Trophoblast cell (in vitro differentiated cells and primary cell): ENCODE data around the gene CBLC.
A peak's percentile ranks its signal among the peaks of the same experiment; 100 is the strongest.

Experiments used
- DNase-seq, 2 donors: peaks; one replicate each; pipeline ENCODE4 v3.0.0-alpha.2; 2016
- H2AFZ ChIP-seq: 2 replicates; pipeline ENCODE4 v1.6.1; 2013; ENCODE audit warnings: low read length, moderate library complexity, mild to moderate bottlenecking; ENCODE audit not compliant: insufficient read depth, poor library complexity
- H2AK5ac ChIP-seq: 2 replicates; pipeline ENCODE4 v1.6.1; 2013; ENCODE audit warnings: mild to moderate bottlenecking, low read length
- H2BK120ac ChIP-seq: 2 replicates; pipeline ENCODE4 v1.6.1; 2013; ENCODE audit warnings: low read length, mild to moderate bottlenecking, moderate library complexity; ENCODE audit not compliant: insufficient read depth, poor library complexity
- H2BK12ac ChIP-seq: 2 replicates; pipeline ENCODE4 v1.6.1; 2013; ENCODE audit warnings: mild to moderate bottlenecking, low read length, moderate library complexity
- H2BK5ac ChIP-seq: 2 replicates; pipeline ENCODE4 v1.6.1; 2013; ENCODE audit warnings: low read length, low read depth, moderate library complexity, mild to moderate bottlenecking; ENCODE audit not compliant: poor library complexity
- H3K14ac ChIP-seq: 2 replicates; pipeline ENCODE4 v1.6.1; 2013; ENCODE audit warnings: mild to moderate bottlenecking, low read length
- H3K18ac ChIP-seq: 2 replicates; pipeline ENCODE4 v1.6.1; 2013; ENCODE audit warnings: mild to moderate bottlenecking, low read length
- H3K23ac ChIP-seq: 2 replicates; pipeline ENCODE4 v1.6.1; 2013; ENCODE audit warnings: low read length
- H3K27ac ChIP-seq: 2 replicates; pipeline ENCODE4 v1.5.1; 2013; ENCODE audit warnings: low read depth, mild to moderate bottlenecking, inconsistent platforms, low read length, moderate library complexity
- H3K27me3 ChIP-seq: 2 replicates; pipeline ENCODE4 v1.6.1; 2013; ENCODE audit warnings: inconsistent platforms, mild to moderate bottlenecking, low read length, moderate library complexity; ENCODE audit not compliant: insufficient read depth
- H3K36me3 ChIP-seq, 2 experiments: 1 replicate in 1 of 2; 2 replicates in 1 of 2; pipeline ENCODE4 v1.6.1; 2013; ENCODE audit warnings: low read length in 2 of 2, mild to moderate bottlenecking in 2 of 2, moderate library complexity in 1 of 2; ENCODE audit not compliant: insufficient read depth in 2 of 2, control insufficient read depth in 1 of 2
- H3K4ac ChIP-seq: 2 replicates; pipeline ENCODE4 v1.6.1; 2013; ENCODE audit warnings: low read depth, mild to moderate bottlenecking, low read length, moderate library complexity
- H3K4me1 ChIP-seq, 2 experiments: 1 replicate in 1 of 2; 2 replicates in 1 of 2; pipeline ENCODE4 v1.6.1; 2013; ENCODE audit warnings: low read length in 2 of 2, mild to moderate bottlenecking in 2 of 2, moderate library complexity in 1 of 2; ENCODE audit not compliant: insufficient read depth in 2 of 2, control insufficient read depth in 1 of 2
- H3K4me2 ChIP-seq: 2 replicates; pipeline ENCODE4 v1.6.1; 2013; ENCODE audit warnings: inconsistent platforms, mild to moderate bottlenecking, low read length, moderate library complexity
- H3K4me3 ChIP-seq: 2 replicates; pipeline ENCODE4 v1.5.1; 2013; ENCODE audit warnings: mild to moderate bottlenecking, low read depth, low read length, inconsistent platforms
- H3K79me1 ChIP-seq: one replicate; pipeline ENCODE4 v1.6.1; 2013; ENCODE audit warnings: low read length
- H3K79me2 ChIP-seq: 2 replicates; pipeline ENCODE4 v1.6.1; 2013; ENCODE audit warnings: low read length, mild to moderate bottlenecking; ENCODE audit not compliant: control insufficient read depth, insufficient read depth, poor library complexity
- H3K9ac ChIP-seq: 2 replicates; pipeline ENCODE4 v1.6.1; 2013; ENCODE audit warnings: mild to moderate bottlenecking, low read length
- H3K9me3 ChIP-seq: 2 replicates; pipeline ENCODE4 v1.6.1; 2013; ENCODE audit warnings: low read depth, mild to moderate bottlenecking, control low read depth, inconsistent platforms, low read length; ENCODE audit not compliant: insufficient read depth
- H4K12ac ChIP-seq: 2 replicates; pipeline ENCODE4 v1.6.1; 2013; ENCODE audit warnings: low read depth, mild to moderate bottlenecking, low read length, moderate library complexity
- H4K8ac ChIP-seq: 2 replicates; pipeline ENCODE4 v1.6.1; 2013; ENCODE audit warnings: low read depth, mild to moderate bottlenecking, low read length, moderate library complexity
- H4K91ac ChIP-seq: one replicate; pipeline ENCODE4 v1.6.1; 2013; ENCODE audit warnings: low read depth, mild to moderate bottlenecking, low read length, moderate library complexity
- WGBS: extraction: QIAGEN DNeasy Blood & Tissue Kit; methylation state at CpG from one replicate; pipeline ENCODE4 v1.1.7; 2013; ENCODE audit warnings: missing lambda C conversion rate; ENCODE audit not compliant: insufficient read length, insufficient coverage; ENCODE audit errors: extremely low coverage; 5-methylcytosine and 5-hydroxymethylcytosine counted together

CBLC gene

DNA sequence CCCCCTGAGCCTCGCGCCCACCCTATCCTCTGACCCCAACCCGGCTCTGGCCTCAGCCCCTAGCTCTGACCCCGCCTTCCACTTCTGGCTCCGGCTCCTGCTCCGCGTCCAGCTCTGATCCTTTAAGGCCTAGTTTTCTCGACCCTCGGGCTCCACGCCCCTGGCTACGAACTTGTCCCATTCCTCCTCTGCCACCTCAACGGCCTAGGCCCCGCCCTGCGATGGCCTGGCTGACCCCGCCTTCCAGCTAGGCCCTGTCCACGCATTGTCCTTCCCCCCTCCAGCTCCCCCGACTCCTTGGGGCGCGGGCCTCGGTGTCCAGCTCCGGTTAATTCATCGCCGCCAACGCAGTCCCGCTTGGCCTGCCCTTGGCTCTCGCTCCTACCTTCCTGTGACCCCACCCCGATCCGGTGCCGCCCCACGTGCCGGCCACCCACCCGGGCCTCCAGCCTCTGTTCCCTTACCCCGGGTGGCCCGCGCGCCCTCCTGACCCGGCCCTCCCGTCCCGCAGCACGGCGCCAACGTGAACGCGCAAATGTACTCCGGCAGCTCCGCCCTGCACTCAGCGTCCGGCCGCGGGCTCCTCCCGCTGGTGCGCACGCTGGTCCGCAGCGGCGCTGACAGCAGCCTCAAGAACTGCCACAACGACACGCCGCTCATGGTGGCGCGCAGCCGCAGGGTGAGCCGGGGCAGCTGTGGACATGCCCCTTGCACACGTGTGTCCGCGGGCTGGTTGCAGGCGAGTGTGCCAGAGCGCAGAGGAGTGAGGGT lies 19.8 kb upstream of the CBLC start:
- Histone ChIP-seq H2BK120ac (no peak overlapping the region), H2AFZ (peak overlapping the region; percentile 56), H3K4me3 (peak overlapping the region; percentile 44), H3K14ac (peak overlapping the region; percentile 38), H3K79me2 (no peaks in the 10 kb centered on the region), H3K36me3 (no peaks in the 10 kb centered on the region), H3K79me1 (peaks cover 6% of the 10 kb centered on the region), H4K12ac (peak overlapping the region; percentile 6), H3K23ac (no peak overlapping the region), H3K9ac (no peak overlapping the region), H4K91ac (peak overlapping the region; percentile 30), H3K9me3 (peaks cover 7% of the 10 kb centered on the region), H2BK12ac (no peak overlapping the region), H3K4ac (no peak overlapping the region), H2AK5ac (no peak overlapping the region), H3K27ac (no peak overlapping the region), H4K8ac (peak overlapping the region; percentile 55), H2BK5ac (no peak overlapping the region), H3K4me2 (peak overlapping the region; percentile 59), H3K18ac (no peak overlapping the region), H3K4me1 (peaks cover 27 to 29% of the 10 kb centered on the region in 2 experiments), H3K27me3 (peaks cover 26% of the 10 kb centered on the region)
- DNase-seq = peak; percentile 73 to 83
- no CpG with 5 or more reads among the region's 68 CpGs for WGBS

DNA sequence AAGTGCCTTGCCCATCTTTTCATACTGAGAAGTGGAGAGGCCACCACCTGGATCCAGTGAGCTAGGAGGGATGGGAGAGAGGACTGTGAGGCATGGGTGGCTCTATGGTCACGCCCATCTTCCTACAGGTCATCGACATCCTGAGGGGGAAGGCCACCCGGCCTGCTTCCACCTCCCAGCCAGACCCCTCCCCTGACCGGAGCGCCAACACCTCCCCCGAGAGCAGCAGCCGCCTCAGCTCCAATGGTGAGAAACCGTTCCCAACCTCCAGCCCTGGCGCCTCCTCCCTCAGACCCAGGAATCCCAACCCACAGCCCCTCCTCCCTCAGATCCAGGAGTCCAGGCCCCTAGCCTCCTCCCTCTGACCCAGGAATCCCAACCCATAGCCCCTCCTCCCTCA lies 19.1 kb upstream of the CBLC start:
- H3K79me2 ChIP-seq = no peaks in the 10 kb centered on the region
- H3K9me3 ChIP-seq = peaks cover 7% of the 10 kb centered on the region
- no peak overlapping the region for H4K91ac ChIP-seq
- no peak overlapping the region for H3K18ac ChIP-seq
- H2AK5ac ChIP-seq = no peak overlapping the region
- peaks cover 22 to 24% of the 10 kb centered on the region in 2 experiments for H3K4me1 ChIP-seq
- no peak overlapping the region for H3K27ac ChIP-seq
- no peak overlapping the region for H2AFZ ChIP-seq
- H3K23ac ChIP-seq = no peak overlapping the region
- peak overlapping the region; percentile 59 for H3K4me2 ChIP-seq
- no peak overlapping the region for H2BK120ac ChIP-seq
- no CpG with 5 or more reads among the region's 9 CpGs for WGBS
- H2BK12ac ChIP-seq = no peak overlapping the region
- DNase-seq = peak; percentile 66 to 71
- no peak overlapping the region for H4K8ac ChIP-seq
- H3K14ac ChIP-seq = no peak overlapping the region
- H3K4me3 ChIP-seq = no peak overlapping the region
- H3K9ac ChIP-seq = no peak overlapping the region
- no peak overlapping the region for H3K4ac ChIP-seq
- H3K79me1 ChIP-seq = peaks cover 6% of the 10 kb centered on the region
- no peak overlapping the region for H2BK5ac ChIP-seq
- no peak overlapping the region for H4K12ac ChIP-seq
- peaks cover 26% of the 10 kb centered on the region for H3K27me3 ChIP-seq
- H3K36me3 ChIP-seq = no peaks in the 10 kb centered on the region

DNA sequence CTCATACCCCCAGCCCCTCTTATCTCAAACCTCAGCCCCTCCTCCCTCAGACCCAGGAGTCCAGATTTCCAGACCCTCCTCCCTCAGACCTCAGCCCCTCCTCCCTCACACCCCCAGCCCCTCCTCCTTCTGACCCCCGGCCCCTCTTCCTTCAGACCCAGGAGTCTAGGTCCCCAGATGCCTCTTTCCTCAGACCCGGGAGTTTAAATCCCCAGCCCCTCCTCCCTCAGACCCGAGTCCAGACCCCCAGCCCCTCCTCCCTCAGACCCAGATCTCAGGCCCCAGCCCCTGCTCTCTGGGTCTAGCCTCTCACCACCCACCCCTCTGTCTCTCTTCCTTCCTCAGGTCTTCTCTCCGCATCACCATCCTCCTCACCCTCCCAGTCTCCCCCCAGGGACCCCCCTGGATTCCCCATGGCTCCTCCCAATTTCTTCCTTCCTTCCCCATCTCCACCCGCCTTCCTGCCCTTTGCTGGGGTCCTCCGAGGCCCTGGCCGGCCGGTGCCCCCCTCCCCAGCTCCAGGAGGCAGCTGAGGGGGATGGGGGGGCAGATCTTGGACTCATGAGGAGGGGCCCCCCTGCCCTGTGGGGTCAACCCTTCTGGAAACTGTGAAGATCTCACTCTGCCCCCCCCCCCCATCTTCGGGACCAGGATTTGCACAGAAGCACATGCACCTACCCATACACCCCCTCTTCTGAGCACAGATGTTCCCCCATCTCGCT lies 18.4 kb upstream of the CBLC start:
- Histone ChIP-seq H3K4me2 (no peak overlapping the region), H3K79me2 (no peaks in the 10 kb centered on the region), H3K4me1 (peaks cover 17 to 19% of the 10 kb centered on the region in 2 experiments), H3K23ac (no peak overlapping the region), H4K91ac (no peak overlapping the region), H2AK5ac (no peak overlapping the region), H3K4ac (no peak overlapping the region), H2AFZ (no peak overlapping the region), H2BK12ac (no peak overlapping the region), H3K27me3 (peaks cover 26% of the 10 kb centered on the region), H3K9me3 (peaks cover 7% of the 10 kb centered on the region), H3K79me1 (peaks cover 3% of the 10 kb centered on the region), H3K14ac (no peak overlapping the region), H4K8ac (no peak overlapping the region), H3K36me3 (no peaks in the 10 kb centered on the region), H3K18ac (no peak overlapping the region), H3K27ac (no peak overlapping the region), H3K4me3 (no peak overlapping the region), H2BK5ac (no peak overlapping the region), H4K12ac (no peak overlapping the region), H2BK120ac (no peak overlapping the region), H3K9ac (no peak overlapping the region)
- WGBS = no CpG with 5 or more reads among the region's 10 CpGs
- DNase-seq = no peak

DNA sequence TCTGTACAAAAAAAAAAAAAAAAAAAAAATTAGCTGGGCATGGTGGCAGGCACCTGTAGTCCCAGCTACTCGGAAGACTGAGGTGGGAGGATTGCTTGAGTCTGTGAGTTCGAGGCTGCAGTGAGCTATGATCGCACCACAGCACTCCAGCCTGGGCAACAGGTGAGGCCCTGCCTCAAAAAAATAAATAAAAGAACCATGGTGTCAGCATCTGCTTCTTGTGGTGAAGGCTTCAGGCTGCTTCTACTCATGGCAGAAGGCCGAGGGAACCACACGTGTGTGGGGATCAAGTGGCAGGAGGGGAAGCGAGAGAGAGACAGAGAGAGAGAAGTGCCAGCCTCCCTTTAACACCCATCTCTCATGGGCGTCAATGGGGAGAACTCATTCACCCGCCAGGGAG lies 15.7 kb upstream of the CBLC start:
- no peak overlapping the region for H4K8ac ChIP-seq
- no peak overlapping the region for H3K4me2 ChIP-seq
- peaks cover 3% of the 10 kb centered on the region for H3K79me1 ChIP-seq
- no peak overlapping the region for H4K91ac ChIP-seq
- no peaks in the 10 kb centered on the region for H3K36me3 ChIP-seq
- no peak overlapping the region for H2AK5ac ChIP-seq
- H3K4me3 ChIP-seq = no peak overlapping the region
- peaks cover 7% of the 10 kb centered on the region for H3K27me3 ChIP-seq
- H3K27ac ChIP-seq = no peak overlapping the region
- H3K9ac ChIP-seq = no peak overlapping the region
- H3K4ac ChIP-seq = no peak overlapping the region
- no peak overlapping the region for H4K12ac ChIP-seq
- no peak overlapping the region for H2BK5ac ChIP-seq
- H2BK120ac ChIP-seq = no peak overlapping the region
- H3K9me3 ChIP-seq = peaks cover 5% of the 10 kb centered on the region
- no peak overlapping the region for H3K18ac ChIP-seq
- no peak overlapping the region for H2BK12ac ChIP-seq
- H3K23ac ChIP-seq = no peak overlapping the region
- H2AFZ ChIP-seq = no peak overlapping the region
- no peaks in the 10 kb centered on the region for H3K79me2 ChIP-seq
- H3K4me1 ChIP-seq = peaks cover 11 to 14% of the 10 kb centered on the region in 2 experiments
- WGBS = no CpG with 5 or more reads among the region's 8 CpGs
- no peak overlapping the region for H3K14ac ChIP-seq
- DNase-seq = no peak
